Upper lobe of left lung (tissue), 6 donors: Measurements from ENCODE around the gene TGFBR3. TPM values are rescaled to one million over a fixed set of nuclear protein-coding genes. Genes with fewer than 3 reads are reported as not detected.

Experiments
- ATAC-seq, 2 donors: fragments of 200-7000 bp; cut with Tn5 transposase; one replicate each; pipeline ENCODE4 v1.9.1; 2022; ENCODE audit warnings: mild to moderate bottlenecking in 2 of 2, moderate library complexity in 2 of 2; ENCODE audit not compliant: low FRiP score in 2 of 2
- DNase-seq, 2 donors: peaks; one replicate each; pipeline ENCODE4 v3.0.0-alpha.2; 2019 to 2020
- H3K27ac ChIP-seq, 4 donors: fragments of 200-600 bp; sonication (generic); one replicate each; pipeline ENCODE4 v1.5.1; 2016 to 2019
- H3K27me3 ChIP-seq, 4 donors: fragments of 200-600 bp; sonication (generic); one replicate each; pipeline ENCODE4 v1.5.1; 2017 to 2019
- H3K36me3 ChIP-seq, 4 donors: fragments of 200-600 bp; sonication (generic); one replicate each; pipeline ENCODE4 v1.5.1; 2016 to 2019
- H3K4me1 ChIP-seq, 4 donors: fragments of 200-600 bp; sonication (generic); one replicate each; pipeline ENCODE4 v1.5.1; 2018 to 2019
- H3K4me3 ChIP-seq, 4 donors: fragments of 200-600 bp; sonication (generic); one replicate each; pipeline ENCODE4 v1.5.1; 2017 to 2019; ENCODE audit warnings: mild to moderate bottlenecking in 2 of 4, moderate library complexity in 1 of 4
- H3K9me3 ChIP-seq, 4 donors: fragments of 200-600 bp; sonication (generic); one replicate each; pipeline ENCODE4 v1.5.1; 2018 to 2019
- CTCF ChIP-seq, 6 experiments: fragments of 450-650 bp in 4 of 6; fragments of 200-600 bp in 2 of 6; sonication (generic) in 2 of 6; IDR thresholded peaks; one replicate each; pipeline ENCODE4 v1.5.1; 2016 to 2019; ENCODE audit warnings: antibody characterized with exemption in 6 of 6
- EP300 ChIP-seq, 4 donors: sonication (generic); formaldehyde crosslinking; IDR thresholded peaks; one replicate each; pipeline ENCODE4 v1.5.1; 2017; ENCODE audit warnings: antibody characterized with exemption in 4 of 4, control low read depth in 2 of 4
- POLR2A ChIP-seq, 4 donors: fragments of 450-650 bp; IDR thresholded peaks; one replicate each; pipeline ENCODE4 v1.5.1; 2016 to 2017; ENCODE audit warnings: antibody characterized with exemption in 4 of 4, mild to moderate bottlenecking in 2 of 4
- POLR2AphosphoS5 ChIP-seq, 2 donors: sonication (generic); formaldehyde crosslinking; IDR thresholded peaks; one replicate each; pipeline ENCODE4 v1.5.1; 2017; ENCODE audit warnings: antibody characterized with exemption in 2 of 2
- WGBS, 2 donors: methylation state at CpG; one replicate each; pipeline ENCODE4 v1.1.5; 2017 to 2018; 5-methylcytosine and 5-hydroxymethylcytosine counted together
- total RNA-seq, 6 donors: library from RNA; depleted of rRNA in 4 of 6; stranded (reverse); fragments of >200 nt in 4 of 6; gene quantifications; one replicate each; pipeline versions ENCODE4 v1.1.0 to v1.2.1, GENCODE V29; 2016 to 2021
- donor health status: DM: no; HTN: no; CAD: no; lungs with moderate emphysema.
- donor health status: DM: no; HTN: yes; CAD: no; lungs with severe emphysema.

The TGFBR3 gene
- total RNA-seq, 6 donors from 2014 or later = 33.5 to 78.3 (median 57.1) TPM

- TF ChIP-seq POLR2AphosphoS5 (IDR thresholded peaks at IDR 0.05) (no peak), EP300 (IDR thresholded peaks at IDR 0.05) (no peak), CTCF (IDR thresholded peaks at IDR 0.05) (no peak), POLR2A (IDR thresholded peaks at IDR 0.05) (no peak)
- Histone ChIP-seq H3K4me3 (no peak overlapping the region), H3K4me1 (peaks cover 20 to 32% (median 21%) of the 10 kb centered on the region in 4 donors), H3K27ac (no peak overlapping the region), H3K36me3 (no peaks in the 10 kb centered on the region), H3K27me3 (no peaks in the 10 kb centered on the region), H3K9me3 (no peaks in the 10 kb centered on the region)
- DNase-seq (no peak), ATAC-seq (no peak)
- WGBS, 2 donors = 87 to 96% methylated on average over 1 of the region's 1 CpG
These were observed 52.0 kb downstream of the TGFBR3 start for GRCh38 chr1:91833946-91834345.

GRCh38 chr1:91831132-91831930 lies 54.6 kb downstream of the TGFBR3 start:
- H3K4me1 ChIP-seq = peaks cover 27 to 51% (median 36%) of the 10 kb centered on the region in 4 donors
- peak overlapping the region in 3 of 4 donors; percentile 58 to 60 (median 59) for H3K27ac ChIP-seq
- no peaks in the 10 kb centered on the region for H3K9me3 ChIP-seq
- no peak for TF ChIP-seq POLR2A (IDR thresholded peaks at IDR 0.05)
- TF ChIP-seq CTCF (IDR thresholded peaks at IDR 0.05) = no peak
- TF ChIP-seq EP300 (IDR thresholded peaks at IDR 0.05) = no peak
- no peak for TF ChIP-seq POLR2AphosphoS5 (IDR thresholded peaks at IDR 0.05)
- H3K27me3 ChIP-seq = no peaks in the 10 kb centered on the region
- no peak for DNase-seq
- H3K36me3 ChIP-seq = no peaks in the 10 kb centered on the region
- no peak overlapping the region for H3K4me3 ChIP-seq
- ATAC-seq = no peak
- WGBS, 2 donors = 49 to 52% methylated on average over 8 of the region's 8 CpGs

GRCh38 chr1:91830242-91831131 lies 55.5 kb downstream of the TGFBR3 start:
- peak; percentile 72 to 73 for ATAC-seq
- 48 to 50% methylated on average over 7 to 10 of the region's 10 CpGs for WGBS, 2 donors
- H3K4me1 ChIP-seq = peaks cover 27 to 46% (median 36%) of the 10 kb centered on the region in 4 donors

More at GRCh38 chr1:91830242-91831131, 55.5 kb downstream of the TGFBR3 start:
- DNase-seq = peak in 1 of 2 donors; percentile 27
- H3K4me3 ChIP-seq = no peak overlapping the region
- peak overlapping the region; percentile 39 to 60 (median 58) for H3K27ac ChIP-seq
- no peaks in the 10 kb centered on the region for H3K36me3 ChIP-seq
- H3K9me3 ChIP-seq = no peaks in the 10 kb centered on the region
- no peak for TF ChIP-seq POLR2A (IDR thresholded peaks at IDR 0.05)
- peak in 4 of 6 experiments; percentile 15 to 47 (median 19) for TF ChIP-seq CTCF (IDR thresholded peaks at IDR 0.05)
- peak in 1 of 4 donors; percentile 24 for TF ChIP-seq EP300 (IDR thresholded peaks at IDR 0.05)
- peak; percentile 58 to 63 for TF ChIP-seq POLR2AphosphoS5 (IDR thresholded peaks at IDR 0.05)
- no peaks in the 10 kb centered on the region for H3K27me3 ChIP-seq
